Measurements from ENCODE around the gene FCMR. TPM values are rescaled to one million over a fixed set of nuclear protein-coding genes. Genes with fewer than 3 reads are reported as not detected.

The FCMR gene
- total RNA-seq, 1 donor from 2014 or later, result 8.4 TPM

DNA sequence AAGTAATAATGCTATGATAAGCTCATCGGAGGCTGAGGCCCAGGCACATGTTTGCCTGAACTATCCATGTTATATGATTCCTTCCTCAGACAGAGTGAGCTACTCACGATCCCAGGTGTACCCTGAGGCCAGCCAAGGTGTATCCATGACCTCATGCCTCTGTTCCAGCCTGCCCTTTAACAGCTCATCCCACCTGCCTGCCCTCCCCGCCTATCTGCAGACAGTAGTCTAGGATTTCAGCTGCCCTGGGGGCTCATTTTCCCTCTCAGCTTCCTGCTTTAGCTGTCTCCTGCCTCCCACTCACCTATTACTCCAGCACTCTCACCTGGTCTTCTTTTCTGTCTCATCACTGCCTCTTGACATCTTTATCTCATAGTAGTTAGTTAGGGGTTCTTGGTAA, 26.4 kb downstream of the FCMR start:
- peaks cover 4% of the 10 kb centered on the region for H3K36me3 Mint-ChIP-seq (ENCODE audit: low read depth, unreplicated experiment)
- TF ChIP-seq, protein P1, sequence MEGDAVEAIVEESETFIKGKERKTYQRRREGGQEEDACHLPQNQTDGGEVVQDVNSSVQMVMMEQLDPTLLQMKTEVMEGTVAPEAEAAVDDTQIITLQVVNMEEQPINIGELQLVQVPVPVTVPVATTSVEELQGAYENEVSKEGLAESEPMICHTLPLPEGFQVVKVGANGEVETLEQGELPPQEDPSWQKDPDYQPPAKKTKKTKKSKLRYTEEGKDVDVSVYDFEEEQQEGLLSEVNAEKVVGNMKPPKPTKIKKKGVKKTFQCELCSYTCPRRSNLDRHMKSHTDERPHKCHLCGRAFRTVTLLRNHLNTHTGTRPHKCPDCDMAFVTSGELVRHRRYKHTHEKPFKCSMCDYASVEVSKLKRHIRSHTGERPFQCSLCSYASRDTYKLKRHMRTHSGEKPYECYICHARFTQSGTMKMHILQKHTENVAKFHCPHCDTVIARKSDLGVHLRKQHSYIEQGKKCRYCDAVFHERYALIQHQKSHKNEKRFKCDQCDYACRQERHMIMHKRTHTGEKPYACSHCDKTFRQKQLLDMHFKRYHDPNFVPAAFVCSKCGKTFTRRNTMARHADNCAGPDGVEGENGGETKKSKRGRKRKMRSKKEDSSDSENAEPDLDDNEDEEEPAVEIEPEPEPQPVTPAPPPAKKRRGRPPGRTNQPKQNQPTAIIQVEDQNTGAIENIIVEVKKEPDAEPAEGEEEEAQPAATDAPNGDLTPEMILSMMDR (IDR thresholded peaks at IDR 0.05; ENCODE audit: unreplicated experiment), result no peak
- peaks cover 4% of the 10 kb centered on the region for H3K27me3 Mint-ChIP-seq (ENCODE audit: unreplicated experiment)
- no peak for DNase-seq (ENCODE audit: low spot score)
- H3K4me3 Mint-ChIP-seq (ENCODE audit: unreplicated experiment), result no peak overlapping the region
- H3K27ac Mint-ChIP-seq (ENCODE audit: unreplicated experiment), result no peak overlapping the region
- peaks cover 11% of the 10 kb centered on the region for H3K4me1 Mint-ChIP-seq (ENCODE audit: unreplicated experiment)
- H3K9me3 Mint-ChIP-seq (ENCODE audit: unreplicated experiment), result no peaks in the 10 kb centered on the region

- no peak overlapping the region for H3K27ac Mint-ChIP-seq (ENCODE audit: unreplicated experiment)
- no peaks in the 10 kb centered on the region for H3K9me3 Mint-ChIP-seq (ENCODE audit: unreplicated experiment)
- peaks cover 4% of the 10 kb centered on the region for H3K36me3 Mint-ChIP-seq (ENCODE audit: low read depth, unreplicated experiment)
- peaks cover 11% of the 10 kb centered on the region for H3K4me1 Mint-ChIP-seq (ENCODE audit: unreplicated experiment)
- H3K27me3 Mint-ChIP-seq (ENCODE audit: unreplicated experiment), result peaks cover 3% of the 10 kb centered on the region
- no peak for DNase-seq (ENCODE audit: low spot score)
- no peak overlapping the region for H3K4me3 Mint-ChIP-seq (ENCODE audit: unreplicated experiment)
- TF ChIP-seq, protein P1 (IDR thresholded peaks at IDR 0.05; ENCODE audit: unreplicated experiment), result no peak
Observed at GRCh38 chr1:206893380-206893779, 28.4 kb downstream of the FCMR start.

DNA sequence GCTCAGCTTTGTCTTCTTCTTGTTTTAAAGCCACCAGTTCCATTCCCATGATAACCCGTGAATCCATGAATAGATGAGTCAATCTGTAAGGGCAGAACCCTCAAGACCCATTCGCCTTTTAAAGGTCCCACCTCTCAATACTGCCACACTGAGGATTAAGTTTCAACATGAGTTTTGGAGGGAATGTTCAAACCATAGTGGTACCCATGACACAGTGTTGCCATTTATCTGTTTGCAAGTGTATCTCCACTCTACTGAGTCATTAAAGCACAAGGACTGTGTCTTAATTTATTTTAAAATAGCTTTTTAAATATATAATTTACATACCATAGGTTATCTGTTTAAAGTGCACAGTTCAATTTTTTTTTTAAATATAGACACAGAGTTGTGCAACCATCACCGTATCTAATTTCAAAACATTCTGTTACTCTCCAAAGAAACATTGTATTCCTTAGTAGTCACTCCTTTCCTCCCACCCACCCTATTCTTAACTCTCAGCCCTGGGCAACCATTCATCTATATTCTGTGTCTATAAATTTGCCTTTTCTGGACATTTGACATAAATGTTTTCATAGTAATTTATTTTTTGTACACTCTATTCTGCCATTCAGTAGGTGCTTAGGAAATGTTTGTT, 29.3 kb downstream of the FCMR start:
- Mint-ChIP-seq H3K36me3 (ENCODE audit: low read depth, unreplicated experiment) (peaks cover 4% of the 10 kb centered on the region), H3K27me3 (ENCODE audit: unreplicated experiment) (peaks cover 4% of the 10 kb centered on the region), H3K9me3 (ENCODE audit: unreplicated experiment) (no peaks in the 10 kb centered on the region), H3K4me3 (ENCODE audit: unreplicated experiment) (no peak overlapping the region), H3K27ac (ENCODE audit: unreplicated experiment) (no peak overlapping the region), H3K4me1 (ENCODE audit: unreplicated experiment) (peaks cover 11% of the 10 kb centered on the region)
- no peak for DNase-seq (ENCODE audit: low spot score)
- TF ChIP-seq, protein P1 (IDR thresholded peaks at IDR 0.05; ENCODE audit: unreplicated experiment), result no peak

DNA sequence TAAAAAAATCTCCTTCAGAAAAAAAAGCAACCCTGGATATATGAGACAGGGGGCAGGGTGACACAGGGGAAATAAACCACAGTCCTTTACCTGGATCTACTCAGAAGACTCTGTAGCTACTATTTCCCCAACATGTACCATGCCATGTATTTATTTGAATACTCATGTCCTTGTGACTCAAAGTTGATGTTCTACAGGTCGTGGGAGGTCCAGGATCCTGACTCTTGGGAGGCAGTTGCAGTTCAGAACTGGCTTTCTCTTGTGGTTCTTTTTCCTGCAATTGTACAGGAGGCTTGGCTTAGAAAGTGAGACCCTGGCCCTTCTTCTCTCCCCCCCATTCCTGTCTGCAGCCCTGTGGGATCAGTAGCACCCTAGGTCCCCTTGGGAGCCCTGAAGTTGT, 30.3 kb downstream of the FCMR start:
- TF ChIP-seq, protein P1 (IDR thresholded peaks at IDR 0.05; ENCODE audit: unreplicated experiment), result no peak
- no peak overlapping the region for H3K4me3 Mint-ChIP-seq (ENCODE audit: unreplicated experiment)
- no peaks in the 10 kb centered on the region for H3K9me3 Mint-ChIP-seq (ENCODE audit: unreplicated experiment)
- H3K4me1 Mint-ChIP-seq (ENCODE audit: unreplicated experiment), result peaks cover 11% of the 10 kb centered on the region
- peaks cover 4% of the 10 kb centered on the region for H3K36me3 Mint-ChIP-seq (ENCODE audit: low read depth, unreplicated experiment)
- H3K27ac Mint-ChIP-seq (ENCODE audit: unreplicated experiment), result no peak overlapping the region
- H3K27me3 Mint-ChIP-seq (ENCODE audit: unreplicated experiment), result peaks cover 4% of the 10 kb centered on the region
- no peak for DNase-seq (ENCODE audit: low spot score)

GRCh38 chr1:206890125-206891060, 31.3 kb downstream of the FCMR start:
- H3K9me3 Mint-ChIP-seq (ENCODE audit: unreplicated experiment), result no peaks in the 10 kb centered on the region
- no peaks in the 10 kb centered on the region for H3K36me3 Mint-ChIP-seq (ENCODE audit: low read depth, unreplicated experiment)
- no peak overlapping the region for H3K4me3 Mint-ChIP-seq (ENCODE audit: unreplicated experiment)
- H3K27ac Mint-ChIP-seq (ENCODE audit: unreplicated experiment), result no peak overlapping the region
- peaks cover 4% of the 10 kb centered on the region for H3K4me1 Mint-ChIP-seq (ENCODE audit: unreplicated experiment)
- H3K27me3 Mint-ChIP-seq (ENCODE audit: unreplicated experiment), result peaks cover 1% of the 10 kb centered on the region
- TF ChIP-seq, protein P1 (IDR thresholded peaks at IDR 0.05; ENCODE audit: unreplicated experiment), result no peak
- DNase-seq (ENCODE audit: low spot score), result no peak

Data from endothelial cell (in vitro differentiated cells).